GM23338 (cell line): ENCODE data around the gene RAB11FIP3.

Experiments used
- CREB1 ChIP-seq: fragments of 250-450 bp; sonication (Bioruptor Pico); IDR thresholded peaks from 2 replicates; pipeline ENCODE4 v1.5.0; 2020; ENCODE audit warnings: low read depth, mild to moderate bottlenecking, moderate library complexity
- EZH2 ChIP-seq: fragments of 200-600 bp; sonication (generic); IDR thresholded peaks from one replicate; pipeline ENCODE4 v1.8.0; 2017; ENCODE audit warnings: antibody characterized with exemption, mild to moderate bottlenecking, low read depth; ENCODE audit not compliant: unreplicated experiment
- EZH2phosphoT487 ChIP-seq: fragments of 200-600 bp; sonication (generic); IDR thresholded peaks from one replicate; pipeline ENCODE4 v1.8.1; 2018; ENCODE audit warnings: antibody characterized with exemption; ENCODE audit not compliant: unreplicated experiment
- JUNB ChIP-seq: IDR thresholded peaks from one replicate; pipeline ENCODE4 v1.6.1; 2016; ENCODE audit warnings: antibody characterized with exemption; ENCODE audit not compliant: unreplicated experiment
- NANOG ChIP-seq: IDR thresholded peaks from 2 replicates; pipeline ENCODE4 v1.6.1; 2016; ENCODE audit warnings: antibody characterized with exemption, borderline replicate concordance
- POLR2AphosphoS5 ChIP-seq: IDR thresholded peaks from 2 replicates; pipeline ENCODE4 v1.6.1; 2016; ENCODE audit warnings: antibody characterized with exemption, low read depth
- STAT1 ChIP-seq: IDR thresholded peaks from one replicate; pipeline ENCODE4 v1.6.1; 2016; ENCODE audit warnings: antibody characterized with exemption; ENCODE audit not compliant: unreplicated experiment
- ZNF331 ChIP-seq: fragments of 250-450 bp; sonication (Bioruptor Pico); IDR thresholded peaks from 2 replicates; pipeline ENCODE4 v1.5.0; 2020; ENCODE audit warnings: low read depth, mild to moderate bottlenecking, moderate library complexity
- TF ChIP-seq, protein P1 (sequence below), 2 experiments: fragments of 200-600 bp in 1 of 2; sonication (generic) in 1 of 2; conservative IDR thresholded peaks; 2 replicates each; pipeline versions ENCODE4 v1.5.1 to v1.6.1; 2016 to 2017; ENCODE audit warnings: antibody characterized with exemption in 2 of 2, low read depth in 2 of 2, mild to moderate bottlenecking in 2 of 2, moderate library complexity in 1 of 2
- TF ChIP-seq, protein P2 (sequence below): IDR thresholded peaks from 2 replicates; pipeline ENCODE4 v1.6.1; 2016; ENCODE audit warnings: antibody characterized with exemption
- TF ChIP-seq, protein P3 (sequence below): IDR thresholded peaks from one replicate; pipeline ENCODE4 v1.6.1; 2018; ENCODE audit warnings: antibody characterized with exemption; ENCODE audit not compliant: unreplicated experiment

DNA sequence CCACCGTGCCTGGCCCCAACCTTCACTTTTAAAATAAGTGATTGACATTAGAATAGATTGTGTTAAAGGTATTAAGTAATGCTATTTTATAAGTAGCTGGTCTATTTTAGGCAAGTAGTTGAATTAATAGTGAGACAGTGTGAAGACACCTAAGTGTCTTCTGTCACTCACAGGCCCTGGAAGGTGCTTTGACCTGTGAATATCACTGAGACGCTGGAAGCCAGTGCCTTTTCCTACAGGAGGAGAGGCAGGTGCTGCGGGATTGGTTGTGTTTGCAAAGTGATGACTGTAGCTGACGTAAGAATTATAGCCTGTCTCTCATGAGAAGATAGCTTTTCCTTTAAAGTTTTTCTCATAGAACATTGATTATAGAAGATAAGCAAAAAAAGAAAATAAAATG, 45.0 kb downstream of the RAB11FIP3 start:
- TF ChIP-seq, protein P1, sequence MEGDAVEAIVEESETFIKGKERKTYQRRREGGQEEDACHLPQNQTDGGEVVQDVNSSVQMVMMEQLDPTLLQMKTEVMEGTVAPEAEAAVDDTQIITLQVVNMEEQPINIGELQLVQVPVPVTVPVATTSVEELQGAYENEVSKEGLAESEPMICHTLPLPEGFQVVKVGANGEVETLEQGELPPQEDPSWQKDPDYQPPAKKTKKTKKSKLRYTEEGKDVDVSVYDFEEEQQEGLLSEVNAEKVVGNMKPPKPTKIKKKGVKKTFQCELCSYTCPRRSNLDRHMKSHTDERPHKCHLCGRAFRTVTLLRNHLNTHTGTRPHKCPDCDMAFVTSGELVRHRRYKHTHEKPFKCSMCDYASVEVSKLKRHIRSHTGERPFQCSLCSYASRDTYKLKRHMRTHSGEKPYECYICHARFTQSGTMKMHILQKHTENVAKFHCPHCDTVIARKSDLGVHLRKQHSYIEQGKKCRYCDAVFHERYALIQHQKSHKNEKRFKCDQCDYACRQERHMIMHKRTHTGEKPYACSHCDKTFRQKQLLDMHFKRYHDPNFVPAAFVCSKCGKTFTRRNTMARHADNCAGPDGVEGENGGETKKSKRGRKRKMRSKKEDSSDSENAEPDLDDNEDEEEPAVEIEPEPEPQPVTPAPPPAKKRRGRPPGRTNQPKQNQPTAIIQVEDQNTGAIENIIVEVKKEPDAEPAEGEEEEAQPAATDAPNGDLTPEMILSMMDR (conservative IDR thresholded peaks at IDR 0.05; ENCODE audit: low read depth in 2 of 2): no peak
- TF ChIP-seq POLR2AphosphoS5: no peak
- TF ChIP-seq, protein P2, sequence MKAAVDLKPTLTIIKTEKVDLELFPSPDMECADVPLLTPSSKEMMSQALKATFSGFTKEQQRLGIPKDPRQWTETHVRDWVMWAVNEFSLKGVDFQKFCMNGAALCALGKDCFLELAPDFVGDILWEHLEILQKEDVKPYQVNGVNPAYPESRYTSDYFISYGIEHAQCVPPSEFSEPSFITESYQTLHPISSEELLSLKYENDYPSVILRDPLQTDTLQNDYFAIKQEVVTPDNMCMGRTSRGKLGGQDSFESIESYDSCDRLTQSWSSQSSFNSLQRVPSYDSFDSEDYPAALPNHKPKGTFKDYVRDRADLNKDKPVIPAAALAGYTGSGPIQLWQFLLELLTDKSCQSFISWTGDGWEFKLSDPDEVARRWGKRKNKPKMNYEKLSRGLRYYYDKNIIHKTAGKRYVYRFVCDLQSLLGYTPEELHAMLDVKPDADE: no peak
- no peak for TF ChIP-seq CREB1 (CRISPR knock-in tag)
- no peak for TF ChIP-seq EZH2
- TF ChIP-seq EZH2phosphoT487: no peak
- TF ChIP-seq JUNB: no peak
- TF ChIP-seq, protein P3, sequence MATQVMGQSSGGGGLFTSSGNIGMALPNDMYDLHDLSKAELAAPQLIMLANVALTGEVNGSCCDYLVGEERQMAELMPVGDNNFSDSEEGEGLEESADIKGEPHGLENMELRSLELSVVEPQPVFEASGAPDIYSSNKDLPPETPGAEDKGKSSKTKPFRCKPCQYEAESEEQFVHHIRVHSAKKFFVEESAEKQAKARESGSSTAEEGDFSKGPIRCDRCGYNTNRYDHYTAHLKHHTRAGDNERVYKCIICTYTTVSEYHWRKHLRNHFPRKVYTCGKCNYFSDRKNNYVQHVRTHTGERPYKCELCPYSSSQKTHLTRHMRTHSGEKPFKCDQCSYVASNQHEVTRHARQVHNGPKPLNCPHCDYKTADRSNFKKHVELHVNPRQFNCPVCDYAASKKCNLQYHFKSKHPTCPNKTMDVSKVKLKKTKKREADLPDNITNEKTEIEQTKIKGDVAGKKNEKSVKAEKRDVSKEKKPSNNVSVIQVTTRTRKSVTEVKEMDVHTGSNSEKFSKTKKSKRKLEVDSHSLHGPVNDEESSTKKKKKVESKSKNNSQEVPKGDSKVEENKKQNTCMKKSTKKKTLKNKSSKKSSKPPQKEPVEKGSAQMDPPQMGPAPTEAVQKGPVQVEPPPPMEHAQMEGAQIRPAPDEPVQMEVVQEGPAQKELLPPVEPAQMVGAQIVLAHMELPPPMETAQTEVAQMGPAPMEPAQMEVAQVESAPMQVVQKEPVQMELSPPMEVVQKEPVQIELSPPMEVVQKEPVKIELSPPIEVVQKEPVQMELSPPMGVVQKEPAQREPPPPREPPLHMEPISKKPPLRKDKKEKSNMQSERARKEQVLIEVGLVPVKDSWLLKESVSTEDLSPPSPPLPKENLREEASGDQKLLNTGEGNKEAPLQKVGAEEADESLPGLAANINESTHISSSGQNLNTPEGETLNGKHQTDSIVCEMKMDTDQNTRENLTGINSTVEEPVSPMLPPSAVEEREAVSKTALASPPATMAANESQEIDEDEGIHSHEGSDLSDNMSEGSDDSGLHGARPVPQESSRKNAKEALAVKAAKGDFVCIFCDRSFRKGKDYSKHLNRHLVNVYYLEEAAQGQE: no peak
- no peak for TF ChIP-seq NANOG
- no peak for TF ChIP-seq ZNF331 (CRISPR knock-in tag)
- no peak for TF ChIP-seq STAT1
